Stimulated activated CD4-positive, alpha-beta T cell treated with anti-CD3 and anti-CD28 coated beads, TNF-alpha, amount 100 ng/mL, for 4 hours (primary cell): ENCODE data around the gene FAF1.
"Not testable (repeated sequence)": the region's sequence is repeated elsewhere in the genome, so short reads cannot be mapped to it uniquely, and the experiment has no call there.

Experiments used
- DNase-seq, 3 experiments: peaks; one replicate each; pipeline ENCODE4 v3.0.0-alpha.2; 2020; ENCODE audit warnings: low read depth in 3 of 3

Gene FAF1

DNA sequence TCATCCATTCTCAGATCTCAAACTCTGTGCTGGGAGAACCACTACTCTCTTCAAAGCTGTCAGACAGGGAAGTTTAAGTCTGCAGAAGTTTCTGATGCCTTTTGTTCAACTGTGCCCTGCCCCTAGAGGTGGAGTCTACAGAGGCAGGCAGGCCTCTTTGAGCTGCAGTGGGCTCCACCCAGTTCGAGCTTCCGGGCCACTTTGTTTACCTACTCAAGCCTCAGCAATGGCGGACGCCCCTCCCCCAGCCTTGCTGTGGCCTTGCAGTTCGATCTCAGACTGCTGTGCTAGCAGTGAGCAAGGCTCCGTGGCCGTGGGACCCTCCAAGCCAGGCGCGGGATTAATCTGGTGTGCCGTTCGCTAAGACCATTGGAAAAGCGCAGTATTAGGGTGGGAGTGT is 49.7 kb downstream of the FAF1 start:
- not testable (repeated sequence) for DNase-seq

DNA sequence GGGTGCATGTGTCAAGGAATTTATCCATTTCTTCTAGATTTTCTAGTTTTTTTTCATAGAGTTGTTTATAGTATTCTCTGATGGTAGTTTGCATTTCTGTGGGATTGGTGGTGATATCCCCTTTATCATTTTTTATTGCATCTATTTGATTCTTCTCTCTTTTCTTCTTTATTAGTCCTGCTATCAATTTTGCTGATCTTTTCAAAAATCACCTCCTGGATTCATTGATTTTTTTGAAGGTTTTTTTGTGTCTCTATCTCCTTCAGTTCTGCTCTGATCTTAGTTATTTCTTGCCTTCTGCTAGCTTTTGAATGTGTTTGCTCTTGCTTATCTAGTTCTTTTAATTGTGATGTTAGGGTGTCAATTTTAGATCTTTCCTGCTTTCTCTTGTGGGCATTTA is 52.5 kb downstream of the FAF1 start:
- not testable (repeated sequence) for DNase-seq

DNA sequence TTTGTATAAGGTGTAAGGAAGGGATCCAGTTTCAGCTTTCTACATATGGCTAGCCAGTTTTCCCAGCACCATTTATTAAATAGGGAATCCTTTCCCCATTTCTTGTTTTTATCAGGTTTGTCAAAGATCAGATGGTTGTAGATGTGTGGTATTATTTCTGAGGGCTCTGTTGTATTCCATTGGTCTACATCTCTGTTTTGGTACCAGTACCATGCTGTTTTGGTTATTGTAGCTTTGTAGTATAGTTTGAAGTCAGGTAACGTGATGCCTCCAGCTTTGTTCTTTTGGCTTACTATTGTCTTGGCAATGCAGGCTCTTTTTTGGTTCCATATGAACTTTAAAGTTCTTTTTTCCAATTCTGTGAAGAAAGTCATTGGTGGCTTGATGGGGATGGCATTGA is 54.0 kb downstream of the FAF1 start:
- DNase-seq: not testable (repeated sequence)

DNA sequence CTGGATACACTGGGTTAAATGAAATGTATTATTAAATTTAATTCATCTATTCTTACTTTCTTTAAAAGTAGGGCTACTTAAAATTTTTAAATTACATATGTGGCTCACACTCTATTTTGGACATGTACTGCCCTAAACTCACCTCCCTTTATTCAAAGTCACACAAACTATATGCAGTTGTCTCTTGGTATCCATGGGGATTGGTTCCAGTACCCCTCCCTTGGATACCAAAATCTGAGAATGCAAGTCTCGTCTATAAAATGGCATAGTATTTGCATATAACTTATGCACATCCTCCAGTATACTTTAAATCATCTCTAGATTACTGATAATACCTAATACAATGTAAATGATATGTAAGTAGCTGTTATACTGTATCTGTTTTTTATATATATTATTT is 57.6 kb downstream of the FAF1 start:
- DNase-seq: no peak

DNA sequence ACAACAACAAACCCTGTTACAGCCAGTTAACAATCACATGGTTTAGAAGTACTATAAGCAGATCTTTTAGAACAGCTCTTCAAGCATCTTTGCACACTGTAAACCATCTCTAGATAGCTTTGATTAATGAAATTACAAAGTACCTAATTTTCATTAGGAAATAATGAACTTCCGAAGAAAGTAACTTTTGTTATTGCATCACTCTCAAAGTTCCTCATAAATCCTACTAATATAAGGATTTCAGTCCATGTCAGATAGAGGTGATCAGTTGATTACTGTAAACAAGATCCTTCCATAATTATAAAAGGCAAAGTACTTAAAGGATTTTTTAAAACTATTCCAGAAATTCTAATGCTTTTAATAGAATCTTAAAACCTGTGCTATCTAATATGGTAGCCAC is 58.2 kb downstream of the FAF1 start:
- no peak for DNase-seq

DNA sequence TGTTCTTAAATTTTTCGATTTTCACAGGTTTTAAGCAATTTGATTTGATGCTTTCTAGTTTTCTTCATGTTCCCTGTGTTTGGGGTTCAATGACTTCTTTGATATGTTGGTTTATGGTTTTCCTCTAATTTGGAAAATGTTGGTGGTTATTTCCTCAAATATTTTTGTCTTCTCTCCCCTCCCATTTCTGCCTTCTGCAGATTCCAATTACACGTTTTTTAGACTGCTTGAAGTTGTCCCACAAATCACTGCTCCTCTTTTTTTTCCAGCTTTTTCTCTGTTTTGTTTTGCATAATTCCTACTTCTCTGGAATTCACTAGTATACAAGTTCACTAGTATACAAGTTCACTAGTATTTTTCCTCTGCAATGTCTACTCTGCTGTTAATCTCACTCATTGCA is 61.3 kb downstream of the FAF1 start:
- DNase-seq: no peak

DNA sequence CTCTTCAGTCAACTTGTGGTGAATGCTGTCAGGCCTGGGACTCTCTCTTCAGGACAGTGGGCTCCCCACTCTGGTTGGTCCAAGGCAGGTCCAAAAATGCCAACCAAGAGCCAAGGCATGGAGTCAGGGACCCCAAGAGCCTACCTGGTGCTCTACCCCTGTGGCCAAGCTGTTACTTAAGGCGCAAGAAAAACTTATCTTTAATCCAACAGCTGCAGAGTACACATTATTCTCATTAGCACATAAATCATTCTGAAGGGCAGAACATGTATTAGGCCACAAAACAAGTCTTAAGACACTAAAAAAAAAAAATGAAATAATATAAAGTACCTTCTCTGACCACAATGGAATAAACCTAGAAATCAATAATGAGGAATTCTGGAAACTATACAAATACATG is 65.7 kb downstream of the FAF1 start:
- DNase-seq: no peak

DNA sequence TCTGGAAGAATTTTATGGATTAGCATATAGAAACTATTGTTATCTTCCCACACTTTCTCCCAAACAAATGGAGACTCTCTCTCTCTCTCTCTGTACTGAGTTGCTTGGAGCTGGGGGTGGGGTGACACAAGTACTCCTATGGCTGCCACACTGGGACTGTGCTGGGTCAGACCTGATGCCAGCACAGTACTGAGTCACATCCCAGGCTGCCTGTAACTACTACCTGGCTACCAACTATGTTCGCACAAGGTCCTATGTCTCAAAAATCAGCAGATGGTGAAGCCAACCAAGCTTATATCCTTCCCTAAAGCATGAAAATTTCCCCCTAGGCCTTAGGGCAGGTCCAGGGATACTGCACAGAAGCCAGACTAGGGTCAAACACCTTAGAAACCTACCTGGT is 66.6 kb downstream of the FAF1 start:
- no peak for DNase-seq

DNA sequence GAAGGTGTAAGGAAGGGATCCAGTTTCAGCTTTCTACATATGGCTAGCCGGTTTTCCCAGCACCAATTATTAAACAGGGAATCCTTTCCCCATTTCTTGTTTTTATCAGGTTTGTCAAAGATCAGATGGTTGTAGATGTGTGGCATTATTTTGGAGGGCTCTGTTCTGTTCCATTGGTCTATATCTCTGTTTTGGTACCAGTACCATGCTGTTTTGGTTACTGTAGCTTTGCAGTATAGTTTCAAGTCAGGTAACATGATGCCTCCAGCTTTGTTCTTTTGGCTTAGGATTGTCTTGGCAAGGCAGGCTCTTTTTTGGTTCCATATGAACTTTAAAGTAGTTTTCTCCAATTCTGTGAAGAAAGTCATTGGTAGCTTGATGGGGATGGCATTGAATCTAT is 72.5 kb downstream of the FAF1 start:
- DNase-seq: not testable (repeated sequence)

DNA sequence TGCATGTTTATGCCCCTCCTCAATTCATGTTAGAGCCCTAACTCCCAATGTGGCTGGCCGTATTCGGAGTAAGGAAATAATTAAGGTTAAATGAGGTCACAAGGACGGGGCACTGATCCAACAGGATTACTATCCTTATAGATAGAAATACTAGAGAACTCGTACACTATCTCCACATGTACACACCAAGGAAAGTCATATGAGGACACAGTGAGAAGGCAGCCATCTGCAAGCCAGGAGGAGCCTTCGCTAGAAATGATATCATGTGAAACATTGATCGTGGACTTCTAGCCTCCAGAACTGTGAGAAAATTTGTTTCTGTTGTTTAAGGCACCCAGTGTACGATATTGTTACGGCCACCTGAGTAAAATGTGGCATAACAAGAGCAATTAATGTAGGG is 79.7 kb downstream of the FAF1 start:
- DNase-seq: no peak

DNA sequence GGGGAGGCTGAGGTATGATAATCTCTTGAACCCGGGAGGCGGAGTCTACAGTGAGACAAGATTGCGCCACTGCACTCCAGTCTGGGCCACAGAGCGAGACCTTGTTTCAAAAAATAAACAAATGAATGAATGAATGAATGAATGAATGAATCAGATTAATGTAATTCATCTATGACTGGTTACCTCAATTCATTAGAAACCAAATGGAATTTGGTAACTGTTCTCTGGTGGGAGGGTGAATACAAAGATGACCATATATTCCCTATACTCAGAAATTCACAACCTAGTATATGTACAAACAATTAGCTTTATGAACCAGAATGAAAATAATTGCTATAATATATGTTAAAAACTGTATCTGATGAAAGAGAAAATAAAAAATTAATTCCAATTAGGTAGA is 80.9 kb downstream of the FAF1 start:
- no peak for DNase-seq

DNA sequence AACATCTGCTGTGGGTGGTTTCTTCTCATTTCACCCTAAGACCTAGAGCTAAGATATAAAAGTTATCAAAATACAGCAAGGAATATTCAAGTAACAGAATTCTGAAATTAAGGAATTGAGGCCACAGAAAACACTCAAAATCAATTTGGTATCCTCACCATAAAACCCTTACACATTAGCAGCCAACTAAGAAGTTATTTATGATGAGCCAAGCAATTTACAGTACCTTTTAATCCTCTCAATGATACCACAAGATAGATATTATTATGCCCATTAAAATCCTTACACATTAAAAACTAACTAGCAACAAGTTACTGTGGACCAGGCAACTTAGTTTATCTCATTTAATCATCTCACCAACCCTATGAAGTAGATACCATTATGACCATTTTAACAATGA is 81.6 kb downstream of the FAF1 start:
- no peak for DNase-seq

DNA sequence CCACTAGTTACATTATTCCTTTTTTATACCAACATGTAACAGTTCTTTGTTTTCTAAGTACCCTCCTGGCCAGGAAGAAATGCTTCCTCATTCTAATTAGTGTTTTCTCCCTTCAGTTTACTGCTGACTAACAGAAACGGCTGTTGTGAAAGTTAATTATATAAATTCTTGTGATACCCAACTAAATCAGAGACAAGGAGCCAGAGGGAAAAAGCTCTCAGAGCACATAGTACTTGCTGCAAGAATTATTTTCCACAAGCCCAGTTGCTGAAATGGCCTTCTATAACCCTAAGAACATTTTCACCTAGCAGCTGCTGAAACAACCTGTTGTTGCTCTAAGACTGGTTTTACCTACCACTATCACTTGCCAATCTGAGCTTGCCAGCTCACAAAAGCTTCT is 82.4 kb downstream of the FAF1 start:
- no peak for DNase-seq

DNA sequence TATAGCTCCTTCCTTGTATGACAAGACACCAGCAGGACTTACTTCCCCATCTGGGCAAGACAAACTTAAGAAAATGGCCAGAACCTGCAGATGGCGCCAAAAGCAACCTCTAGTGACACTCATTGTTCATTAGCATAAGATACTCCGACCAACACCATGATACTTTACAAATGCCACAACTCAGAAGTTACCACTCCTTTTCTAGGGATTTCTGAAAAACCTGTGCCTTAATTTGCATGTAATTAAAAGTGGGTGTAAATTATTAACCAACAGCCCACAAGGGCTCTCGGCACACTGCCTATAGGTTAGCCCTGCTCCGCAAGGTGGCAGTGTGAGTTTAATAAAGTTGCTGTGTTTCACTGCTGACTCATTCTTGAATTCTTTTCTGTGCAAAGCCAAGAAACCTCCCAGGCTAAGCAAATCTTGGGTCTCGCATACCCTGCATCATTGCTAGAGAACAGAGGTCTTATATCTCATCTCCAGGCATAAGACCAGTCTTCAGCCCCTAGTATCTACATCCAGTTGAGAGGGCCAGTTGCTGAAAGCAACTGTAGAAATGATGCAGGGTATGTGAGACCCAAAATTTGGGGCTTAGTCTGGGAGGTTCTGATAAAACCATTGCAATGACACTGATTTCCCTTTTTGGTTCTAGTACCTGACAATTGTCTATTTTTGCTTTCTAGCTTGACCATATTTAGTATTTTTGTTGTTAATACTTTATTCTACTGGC is 86.4 kb downstream of the FAF1 start:
- peak; percentile 30 to 34 (median 30) for DNase-seq

DNA sequence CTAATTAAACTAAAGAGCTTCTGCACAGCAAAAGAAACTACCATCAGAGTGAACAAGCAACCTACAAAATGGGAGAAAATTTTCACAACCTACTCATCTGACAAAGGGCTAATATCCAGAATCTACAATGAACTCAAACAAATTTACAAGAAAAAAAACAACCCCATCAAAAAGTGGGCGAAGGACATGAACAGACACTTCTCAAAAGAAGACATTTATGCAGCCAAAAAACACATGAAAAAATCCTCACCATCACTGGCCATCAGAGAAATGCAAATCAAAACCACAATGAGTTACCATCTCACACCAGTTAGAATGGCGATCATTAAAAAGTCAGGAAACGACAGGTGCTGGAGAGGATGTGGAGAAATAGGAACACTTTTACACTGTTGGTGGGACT is 95.2 kb downstream of the FAF1 start:
- not testable (repeated sequence) for DNase-seq

DNA sequence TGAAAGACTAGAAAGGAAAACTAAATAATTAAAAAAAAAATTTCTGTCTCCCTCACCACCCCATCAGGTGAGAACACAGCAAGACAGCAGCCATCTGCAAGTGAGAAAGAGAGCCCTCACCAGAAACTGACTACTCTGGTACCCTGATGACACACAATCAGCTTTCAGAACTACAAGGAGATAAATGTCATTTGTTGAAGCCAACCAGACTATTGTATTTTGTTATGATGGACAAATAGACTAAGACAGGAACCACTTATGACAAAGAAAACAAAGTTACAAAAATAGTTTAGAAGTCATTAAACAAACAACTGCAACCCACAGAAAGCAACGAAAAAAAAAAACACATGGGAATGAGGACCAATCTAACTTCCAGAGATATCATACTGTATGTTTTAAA is 98.3 kb downstream of the FAF1 start:
- no peak for DNase-seq

DNA sequence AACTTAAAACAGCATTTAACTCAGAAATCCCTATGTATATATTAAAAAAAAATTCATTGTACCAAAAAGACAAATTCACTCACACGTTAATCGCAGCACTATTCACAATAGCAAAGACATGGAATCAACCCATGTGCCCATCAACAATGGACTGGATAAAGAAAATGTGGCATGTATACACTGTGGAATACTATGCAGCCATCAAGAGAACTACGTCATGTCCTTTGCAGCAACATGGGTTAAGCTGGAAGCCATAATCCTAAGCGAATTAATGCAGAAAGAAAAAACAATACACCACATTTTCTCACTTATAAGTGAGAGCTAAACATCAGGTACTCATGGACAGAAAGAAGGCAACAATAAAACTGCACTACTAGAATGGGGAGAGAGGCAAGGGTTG is 99.4 kb downstream of the FAF1 start:
- DNase-seq: no peak

DNA sequence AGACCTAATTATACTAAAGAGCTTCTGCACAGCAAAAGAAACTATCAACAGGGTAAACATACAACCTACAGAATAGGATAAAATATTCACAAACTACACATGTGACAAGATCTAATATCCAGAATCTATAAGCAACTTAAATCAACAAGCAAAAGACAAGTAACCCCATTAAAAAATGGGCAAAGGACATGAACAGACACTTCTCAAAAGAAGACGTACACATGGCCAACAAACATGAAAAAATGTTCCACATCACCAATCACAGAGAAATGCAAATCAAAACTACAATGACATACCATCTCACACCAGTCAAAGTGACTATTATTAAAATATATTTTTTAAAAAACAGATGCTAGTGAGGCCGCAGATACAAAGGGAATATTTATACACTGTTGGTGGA is 99.8 kb downstream of the FAF1 start:
- no peak for DNase-seq

DNA sequence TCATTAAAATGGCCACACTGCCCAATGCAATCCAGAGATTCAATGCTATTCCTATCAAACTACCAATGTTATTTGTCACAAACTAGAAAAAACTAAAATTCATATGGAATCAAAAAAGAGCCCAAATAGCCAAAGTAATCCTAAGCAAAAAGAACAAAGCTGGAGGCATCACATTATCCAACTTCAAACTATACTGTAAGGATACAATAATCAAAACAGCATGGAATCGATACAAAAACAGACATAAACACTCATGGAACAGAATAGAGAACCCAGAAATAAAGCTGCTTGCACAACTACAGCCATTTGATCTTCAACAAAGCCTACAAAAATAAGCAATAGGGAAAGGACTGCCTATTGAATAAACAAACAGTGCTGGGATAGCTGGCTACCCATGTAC is 100.4 kb downstream of the FAF1 start:
- DNase-seq: no peak

DNA sequence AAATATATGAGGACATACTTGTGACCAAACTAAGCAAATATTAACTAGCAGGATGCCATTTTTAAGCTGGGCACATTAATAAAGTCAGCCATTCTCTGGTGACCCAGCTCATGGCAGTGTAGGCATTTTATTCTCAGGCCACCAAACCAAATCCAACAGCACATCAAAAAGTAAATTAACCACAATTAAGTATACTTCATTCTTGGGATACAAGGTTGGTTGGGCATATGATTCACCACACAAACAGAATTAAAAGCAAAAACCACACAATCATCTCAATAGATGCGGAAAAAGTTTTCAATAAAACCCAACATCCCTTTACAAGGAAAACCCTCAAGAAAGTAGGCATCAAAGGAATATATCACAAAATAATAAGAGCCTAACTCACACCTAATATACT is 101.3 kb downstream of the FAF1 start:
- no peak for DNase-seq

DNA sequence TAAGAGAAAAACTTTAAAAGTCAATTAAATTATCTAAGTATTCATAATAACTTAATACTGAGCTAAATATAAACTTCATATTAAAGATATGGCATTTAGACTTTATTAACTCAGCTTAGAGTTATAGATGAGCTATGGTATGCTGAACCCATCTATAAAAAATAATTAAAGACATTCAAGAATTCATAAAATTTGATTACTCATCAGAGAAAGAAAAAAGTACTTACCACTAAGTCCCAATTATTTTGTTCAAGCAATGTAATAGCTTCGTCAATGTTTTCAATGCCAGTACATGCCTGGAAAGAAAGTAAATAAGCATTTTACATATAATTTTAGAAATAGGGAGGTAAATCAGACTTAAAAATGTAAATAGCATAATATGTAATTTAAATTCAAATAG is 102.4 kb downstream of the FAF1 start:
- DNase-seq: no peak

DNA sequence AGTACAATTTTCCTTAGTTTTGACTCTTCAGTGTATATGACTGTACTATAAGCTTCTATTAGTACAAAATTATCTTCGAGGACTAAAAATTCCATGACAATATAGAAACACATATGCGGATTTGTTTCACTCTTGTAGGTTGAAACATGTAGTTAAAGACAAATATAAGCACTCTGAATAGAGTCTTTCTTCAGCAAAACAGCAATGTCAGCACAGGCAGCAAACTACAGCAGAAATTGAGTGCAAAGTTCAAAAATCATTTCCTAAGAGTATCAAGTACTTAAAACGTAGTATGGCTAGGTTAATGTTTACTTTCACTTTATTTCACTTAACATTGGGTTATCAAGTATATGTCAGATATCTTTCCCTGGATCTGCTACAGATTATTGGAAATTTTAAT is 106.7 kb downstream of the FAF1 start:
- DNase-seq: no peak

DNA sequence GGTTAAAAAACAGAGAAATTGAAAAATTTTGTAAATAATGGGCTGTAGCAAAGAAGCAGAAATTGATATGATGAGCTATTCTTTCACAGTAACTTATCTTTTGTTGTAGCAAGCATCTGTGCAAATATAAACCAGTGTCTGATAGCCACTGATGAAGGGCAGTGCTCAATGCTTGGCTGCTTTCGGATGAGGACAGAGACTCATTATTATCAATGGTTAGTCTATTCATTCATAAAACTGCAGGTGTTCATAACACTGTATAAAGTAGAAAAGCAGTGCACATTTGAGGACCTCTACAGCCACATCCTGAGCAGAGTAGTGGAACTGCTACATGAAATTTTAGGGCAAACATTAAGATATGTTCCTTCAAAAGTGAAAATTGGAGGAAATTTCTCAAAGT is 107.2 kb downstream of the FAF1 start:
- DNase-seq: no peak

DNA sequence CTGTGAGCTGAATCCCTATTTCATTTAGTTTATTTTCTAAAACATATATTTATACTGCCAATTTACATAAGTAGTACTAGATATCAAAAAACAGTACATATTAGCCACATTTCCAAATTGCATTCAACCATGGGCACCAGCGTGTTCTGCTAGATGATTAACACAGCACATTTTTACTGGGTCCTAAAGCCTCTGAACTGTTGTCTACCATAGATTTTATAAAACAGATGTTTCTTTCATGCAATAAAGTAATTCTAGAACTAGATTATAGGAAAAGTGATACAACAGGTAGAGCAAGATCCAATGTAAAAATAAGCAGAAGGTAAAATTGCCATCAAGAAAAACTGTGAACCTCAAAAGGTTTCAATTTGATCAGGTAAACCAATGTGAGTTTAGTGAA is 108.6 kb downstream of the FAF1 start:
- no peak for DNase-seq
